Keratinocyte (primary cell): Measurements from ENCODE around the gene DNAH8. TPM values are rescaled to one million over a fixed set of nuclear protein-coding genes. Genes with fewer than 3 reads are reported as not detected.

Experiments
- DNase-seq: peaks from one replicate; pipeline ENCODE4 v3.0.0-alpha.2; 2011; ENCODE audit warnings: low read depth, missing footprints, low spot score
- FAIRE-seq: peaks from 2 replicates; lab custom pipeline; 2011; peaks lifted over from hg19 to GRCh38; lab: Jason Lieb, UNC
- H2AFZ ChIP-seq: 2 replicates; pipeline ENCODE4 v1.6.0; 2012; ENCODE audit warnings: low read length, control low read depth, inconsistent platforms; ENCODE audit not compliant: control insufficient read depth
- H3K27ac ChIP-seq: 2 replicates; pipeline ENCODE4 v1.5.1; 2011; ENCODE audit warnings: low read length; ENCODE audit not compliant: control insufficient read depth, insufficient read depth
- H3K27me3 ChIP-seq: 3 replicates; pipeline ENCODE4 v1.6.0; 2011; ENCODE audit warnings: low read length; ENCODE audit not compliant: control insufficient read depth, insufficient read depth; ENCODE audit errors: extremely low read depth
- H3K36me3 ChIP-seq, 2 experiments: 2 replicates in 1 of 2; 3 replicates in 1 of 2; pipeline ENCODE4 v1.5.1; 2011; ENCODE audit warnings: low read length in 2 of 2, mild to moderate bottlenecking in 1 of 2; ENCODE audit not compliant: control insufficient read depth in 2 of 2, insufficient read depth in 2 of 2; ENCODE audit errors: extremely low read depth in 1 of 2
- H3K4me1 ChIP-seq: 3 replicates; pipeline ENCODE4 v1.5.1; 2011; ENCODE audit warnings: low read length; ENCODE audit not compliant: control insufficient read depth, insufficient read depth; ENCODE audit errors: extremely low read depth
- H3K4me2 ChIP-seq: 3 replicates; pipeline ENCODE4 v1.6.0; 2011; ENCODE audit warnings: low read depth, low read length; ENCODE audit not compliant: control insufficient read depth, insufficient read depth; ENCODE audit errors: extremely low read depth
- H3K4me3 ChIP-seq, 3 experiments: fragments of 200-600 bp in 1 of 3; sonication (generic) in 1 of 3; 2 replicates in 2 of 3; 3 replicates in 1 of 3; pipeline ENCODE4 v1.5.1; 2011 to 2016; ENCODE audit warnings: low read length in 3 of 3, mild to moderate bottlenecking in 3 of 3, control low read depth in 2 of 3, inconsistent platforms in 1 of 3, low read depth in 1 of 3, mixed read lengths in 1 of 3, mixed run types in 1 of 3, moderate library complexity in 1 of 3; ENCODE audit not compliant: control insufficient read depth in 2 of 3, insufficient read depth in 2 of 3; ENCODE audit errors: extremely low read depth in 1 of 3
- H3K79me2 ChIP-seq: 2 replicates; pipeline ENCODE4 v1.6.0; 2012; ENCODE audit warnings: low read length; ENCODE audit not compliant: control insufficient read depth, insufficient read depth
- H3K9ac ChIP-seq: 3 replicates; pipeline ENCODE4 v1.6.0; 2011; ENCODE audit warnings: low read length; ENCODE audit not compliant: control insufficient read depth, insufficient read depth; ENCODE audit errors: extremely low read depth
- H3K9me1 ChIP-seq: 3 replicates; pipeline ENCODE4 v1.6.0; 2011; ENCODE audit warnings: low read length; ENCODE audit not compliant: control insufficient read depth, insufficient read depth; ENCODE audit errors: extremely low read depth
- H3K9me3 ChIP-seq: 2 replicates; pipeline ENCODE4 v1.5.1; 2012; ENCODE audit warnings: low read depth, low read length; ENCODE audit not compliant: control insufficient read depth
- H4K20me1 ChIP-seq: 3 replicates; pipeline ENCODE4 v1.6.0; 2011; ENCODE audit warnings: low read length; ENCODE audit not compliant: control insufficient read depth, insufficient read depth; ENCODE audit errors: extremely low read depth
- EZH2 ChIP-seq: IDR thresholded peaks from one replicate; pipeline ENCODE4 v1.6.1; 2012; ENCODE audit warnings: inconsistent platforms, mild to moderate bottlenecking, low read length, moderate library complexity
- dilution Hi-C: fragments of 300-500 bp; cut with MboI; formaldehyde crosslinking; loops from one replicate; pipeline ENCODE4 v1.7.0; 2020; ENCODE audit warnings: low sequenced_read_pairs; ENCODE audit not compliant: extremely low pct_ligation_motif_present
- polyA plus RNA-seq, 5 experiments: library from polyadenylated mRNA; depleted of rRNA in 3 of 5; stranded (reverse) in 3 of 5; stranded (forward) in 1 of 5; unstranded in 1 of 5; fragments of >200 nt; gene quantifications; 1 replicate in 1 of 5; 2 replicates in 3 of 5; 3 replicates in 1 of 5; pipeline versions ENCODE4 v1.2.1 to v1.2.3, GENCODE V29; 2011 to 2012; ENCODE audit warnings: missing spikeins in 2 of 5, low read depth in 1 of 5, low replicate concordance in 1 of 5
- TF ChIP-seq, protein P1 (sequence below), 3 experiments: IDR thresholded peaks in 1 of 3; conservative IDR thresholded peaks in 1 of 3; optimal IDR thresholded peaks in 1 of 3; 2 replicates in 2 of 3; 3 replicates in 1 of 3; pipeline versions ENCODE3 to v1.5.1; 2011; ENCODE audit warnings: low read length in 3 of 3, mild to moderate bottlenecking in 3 of 3, moderate library complexity in 2 of 3, control low read depth in 1 of 3, inconsistent platforms in 1 of 3; ENCODE audit not compliant: insufficient read depth in 2 of 3; ENCODE audit errors: extremely low read depth in 1 of 3

Gene DNAH8
- polyA plus RNA-seq, 1 donor (not counting 4 experiments of a cell fraction or from before 2014, with no cell fraction given), result 0.01 TPM

DNA sequence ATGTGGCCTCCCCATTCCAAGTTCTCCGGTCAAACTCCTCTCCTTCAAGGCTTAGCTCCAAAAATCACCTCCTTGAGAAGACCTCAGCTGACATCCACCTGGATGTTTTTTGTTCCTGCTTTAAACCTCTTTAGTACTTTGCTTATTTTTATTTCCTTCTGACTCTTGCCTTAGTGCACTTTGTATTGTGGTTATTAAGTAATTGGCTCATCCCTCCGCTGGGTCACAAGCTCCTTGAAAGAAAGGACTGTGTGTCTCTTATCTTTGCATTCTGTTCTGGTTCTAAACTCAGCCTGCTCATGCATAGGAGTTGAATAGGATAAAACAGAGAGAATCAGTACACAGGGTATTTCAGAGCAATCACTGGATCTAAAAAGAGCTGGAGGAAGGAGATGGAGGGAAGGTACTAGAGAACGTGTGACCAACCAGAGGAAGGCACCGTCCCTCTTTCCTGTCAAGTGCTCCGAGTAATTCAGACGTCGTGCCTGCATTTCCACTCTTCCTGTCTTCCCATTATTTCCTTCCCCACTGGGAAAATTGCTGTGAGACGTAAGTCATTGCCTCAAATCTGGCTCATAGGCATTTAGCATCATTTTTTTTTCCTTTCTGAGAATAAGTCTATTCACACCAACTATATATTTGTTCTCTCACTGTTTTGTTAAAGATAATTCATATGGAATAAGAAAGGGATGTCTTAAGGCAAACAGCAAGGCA lies 273.8 kb downstream of the DNAH8 start:
- no peak overlapping the region for H3K4me2 ChIP-seq
- dilution Hi-C loops, result no loop called here
- no peak overlapping the region for H3K9ac ChIP-seq
- H3K9me1 ChIP-seq, result no peaks in the 10 kb centered on the region
- no peak overlapping the region for H3K27ac ChIP-seq
- H3K36me3 ChIP-seq, result no peaks in the 10 kb centered on the region
- H4K20me1 ChIP-seq, result no peaks in the 10 kb centered on the region
- no peak overlapping the region for H2AFZ ChIP-seq
- DNase-seq, result no peak
- no peaks in the 10 kb centered on the region for H3K4me1 ChIP-seq
- FAIRE-seq, result no peak
- H3K27me3 ChIP-seq, result peaks cover 24% of the 10 kb centered on the region
- H3K9me3 ChIP-seq, result no peaks in the 10 kb centered on the region
- TF ChIP-seq, protein P1, sequence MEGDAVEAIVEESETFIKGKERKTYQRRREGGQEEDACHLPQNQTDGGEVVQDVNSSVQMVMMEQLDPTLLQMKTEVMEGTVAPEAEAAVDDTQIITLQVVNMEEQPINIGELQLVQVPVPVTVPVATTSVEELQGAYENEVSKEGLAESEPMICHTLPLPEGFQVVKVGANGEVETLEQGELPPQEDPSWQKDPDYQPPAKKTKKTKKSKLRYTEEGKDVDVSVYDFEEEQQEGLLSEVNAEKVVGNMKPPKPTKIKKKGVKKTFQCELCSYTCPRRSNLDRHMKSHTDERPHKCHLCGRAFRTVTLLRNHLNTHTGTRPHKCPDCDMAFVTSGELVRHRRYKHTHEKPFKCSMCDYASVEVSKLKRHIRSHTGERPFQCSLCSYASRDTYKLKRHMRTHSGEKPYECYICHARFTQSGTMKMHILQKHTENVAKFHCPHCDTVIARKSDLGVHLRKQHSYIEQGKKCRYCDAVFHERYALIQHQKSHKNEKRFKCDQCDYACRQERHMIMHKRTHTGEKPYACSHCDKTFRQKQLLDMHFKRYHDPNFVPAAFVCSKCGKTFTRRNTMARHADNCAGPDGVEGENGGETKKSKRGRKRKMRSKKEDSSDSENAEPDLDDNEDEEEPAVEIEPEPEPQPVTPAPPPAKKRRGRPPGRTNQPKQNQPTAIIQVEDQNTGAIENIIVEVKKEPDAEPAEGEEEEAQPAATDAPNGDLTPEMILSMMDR (optimal IDR thresholded peaks at IDR 0.05 in 1 of 3, IDR thresholded peaks at IDR 0.05 in 1 of 3, conservative IDR thresholded peaks at IDR 0.05 in 1 of 3; ENCODE audit: extremely low read depth in 1 of 3, insufficient read depth in 2 of 3, low read length in 3 of 3), result no peak
- no peak for TF ChIP-seq EZH2
- H3K79me2 ChIP-seq, result no peaks in the 10 kb centered on the region
- no peak overlapping the region for H3K4me3 ChIP-seq

DNA sequence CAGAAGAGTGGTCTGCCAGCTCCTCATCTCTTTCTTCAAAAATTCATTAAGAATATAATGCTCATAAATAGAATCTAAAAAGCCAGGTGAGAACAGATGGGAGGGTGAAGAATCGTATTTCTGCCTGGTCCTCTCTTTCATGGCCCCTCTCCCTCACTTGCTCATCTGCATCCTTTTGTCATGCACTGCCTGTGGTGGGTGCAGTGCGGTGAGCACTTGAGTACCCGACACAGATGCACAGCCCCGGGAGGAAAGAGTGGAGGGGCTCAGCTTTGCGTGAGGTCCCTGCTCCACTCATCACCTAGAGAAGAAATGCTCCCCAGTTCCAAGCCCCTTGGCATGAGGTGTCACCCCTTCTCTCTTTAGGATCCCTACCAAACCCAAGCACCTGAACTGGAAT lies 275.4 kb downstream of the DNAH8 start:
- dilution Hi-C loops, result no loop called here
- TF ChIP-seq, protein P1 (optimal IDR thresholded peaks at IDR 0.05 in 1 of 3, IDR thresholded peaks at IDR 0.05 in 1 of 3, conservative IDR thresholded peaks at IDR 0.05 in 1 of 3; ENCODE audit: extremely low read depth in 1 of 3, insufficient read depth in 2 of 3, low read length in 3 of 3), result no peak
- no peak for TF ChIP-seq EZH2
- FAIRE-seq (no peak), DNase-seq (no peak)
- Histone ChIP-seq H3K9me3 (no peaks in the 10 kb centered on the region), H4K20me1 (no peaks in the 10 kb centered on the region), H3K27me3 (peaks cover 24% of the 10 kb centered on the region), H3K79me2 (no peaks in the 10 kb centered on the region), H3K27ac (no peak overlapping the region), H2AFZ (no peak overlapping the region), H3K4me1 (no peaks in the 10 kb centered on the region), H3K4me2 (no peak overlapping the region), H3K9me1 (no peaks in the 10 kb centered on the region), H3K4me3 (no peak overlapping the region), H3K36me3 (no peaks in the 10 kb centered on the region), H3K9ac (no peak overlapping the region)
